ENCODE results near the gene SUGCT.

Gene SUGCT

GRCh38 chr7:40720416-40720815 is 585.6 kb downstream of the SUGCT start:
- Histone ChIP-seq H3K4me1 (peaks cover 26% of the 10 kb centered on the region), H3K4me3 (ENCODE audit: low read depth, low read length) (no peak overlapping the region), H3K9me3 (no peaks in the 10 kb centered on the region), H3K27me3 (no peaks in the 10 kb centered on the region), H3K36me3 (no peaks in the 10 kb centered on the region)
- DNase-seq: no peak
- no peak for TF ChIP-seq CTCF (IDR thresholded peaks at IDR 0.05; ENCODE audit: low read depth, low read length)

GRCh38 chr7:40721342-40721949 is 586.6 kb downstream of the SUGCT start:
- no peaks in the 10 kb centered on the region for H3K9me3 ChIP-seq
- no peaks in the 10 kb centered on the region for H3K36me3 ChIP-seq
- TF ChIP-seq CTCF (IDR thresholded peaks at IDR 0.05; ENCODE audit: low read depth, low read length): no peak
- no peaks in the 10 kb centered on the region for H3K27me3 ChIP-seq
- peaks cover 21% of the 10 kb centered on the region for H3K4me1 ChIP-seq
- DNase-seq: no peak
- H3K4me3 ChIP-seq (ENCODE audit: low read depth, low read length): no peak overlapping the region

GRCh38 chr7:40722242-40722641 is 587.4 kb downstream of the SUGCT start:
- TF ChIP-seq CTCF (IDR thresholded peaks at IDR 0.05; ENCODE audit: low read depth, low read length): no peak
- Histone ChIP-seq H3K4me1 (peaks cover 15% of the 10 kb centered on the region), H3K27me3 (no peaks in the 10 kb centered on the region), H3K4me3 (ENCODE audit: low read depth, low read length) (no peak overlapping the region), H3K9me3 (no peaks in the 10 kb centered on the region), H3K36me3 (no peaks in the 10 kb centered on the region)
- DNase-seq: no peak

GRCh38 chr7:40723829-40724228 is 589.0 kb downstream of the SUGCT start:
- Histone ChIP-seq H3K27me3 (no peaks in the 10 kb centered on the region), H3K9me3 (no peaks in the 10 kb centered on the region), H3K4me1 (peaks cover 11% of the 10 kb centered on the region), H3K4me3 (ENCODE audit: low read depth, low read length) (no peak overlapping the region), H3K36me3 (no peaks in the 10 kb centered on the region)
- no peak for DNase-seq
- TF ChIP-seq CTCF (IDR thresholded peaks at IDR 0.05; ENCODE audit: low read depth, low read length): no peak

GRCh38 chr7:40726559-40726958 is 591.8 kb downstream of the SUGCT start:
- no peak for TF ChIP-seq CTCF (IDR thresholded peaks at IDR 0.05; ENCODE audit: low read depth, low read length)
- H3K27me3 ChIP-seq: no peaks in the 10 kb centered on the region
- H3K9me3 ChIP-seq: no peaks in the 10 kb centered on the region
- peaks cover 1% of the 10 kb centered on the region; the same call in 1 of the 2 replicates for H3K4me1 ChIP-seq
- no peak for DNase-seq
- no peaks in the 10 kb centered on the region for H3K36me3 ChIP-seq
- H3K4me3 ChIP-seq (ENCODE audit: low read depth, low read length): no peak overlapping the region

GRCh38 chr7:40733114-40733513 is 598.3 kb downstream of the SUGCT start:
- Histone ChIP-seq H3K4me3 (ENCODE audit: low read depth, low read length) (no peak overlapping the region), H3K27me3 (no peaks in the 10 kb centered on the region), H3K4me1 (peaks cover 2% of the 10 kb centered on the region; the same call in 1 of the 2 replicates), H3K36me3 (no peaks in the 10 kb centered on the region), H3K9me3 (no peaks in the 10 kb centered on the region)
- no peak for DNase-seq
- TF ChIP-seq CTCF (IDR thresholded peaks at IDR 0.05; ENCODE audit: low read depth, low read length): no peak

Data from BE2C (cell line).